Stomach (tissue), 9 donors: Measurements from ENCODE around the gene SH3BP5. TPM values are rescaled to one million over a fixed set of nuclear protein-coding genes. Genes with fewer than 3 reads are reported as not detected.

Experiments used
- DNase-seq, 2 donors: peaks; one replicate each; pipeline versions ENCODE4 v3.0.0 to v3.0.0-alpha.2; 2013 to 2019
- H3K27ac ChIP-seq, 5 donors: fragments of 200-600 bp in 4 of 5; sonication (generic) in 4 of 5; one replicate each; pipeline ENCODE4 v1.5.1; 2013 to 2019; ENCODE audit warnings: mild to moderate bottlenecking in 1 of 5, moderate library complexity in 1 of 5
- H3K27me3 ChIP-seq, 3 donors: fragments of 200-600 bp; sonication (generic); one replicate each; pipeline ENCODE4 v1.5.1; 2017 to 2019; ENCODE audit warnings: mixed run types in 1 of 3
- H3K36me3 ChIP-seq, 4 donors: fragments of 200-600 bp; sonication (generic); 1 replicate in 3 of 4; 2 replicates in 1 of 4; pipeline ENCODE4 v1.5.1; 2016 to 2019
- H3K4me1 ChIP-seq, 4 donors: fragments of 200-600 bp; sonication (generic); one replicate each; pipeline ENCODE4 v1.5.1; 2016 to 2019
- H3K4me3 ChIP-seq, 4 donors: fragments of 200-600 bp; sonication (generic) in 3 of 4; one replicate each; pipeline ENCODE4 v1.5.1; 2016 to 2019; ENCODE audit warnings: mild to moderate bottlenecking in 1 of 4
- H3K9me3 ChIP-seq, 4 donors: fragments of 200-600 bp; sonication (generic); one replicate each; pipeline ENCODE4 v1.5.1; 2016 to 2019
- EP300 ChIP-seq: sonication (generic); formaldehyde crosslinking; IDR thresholded peaks from one replicate; pipeline ENCODE4 v1.6.1; 2017; ENCODE audit warnings: antibody characterized with exemption
- POLR2A ChIP-seq, 4 donors: fragments of 450-650 bp; IDR thresholded peaks; one replicate each; pipeline ENCODE4 v1.6.1; 2016; ENCODE audit warnings: antibody characterized with exemption in 4 of 4, control low read depth in 2 of 4, mild to moderate bottlenecking in 1 of 4, moderate library complexity in 1 of 4
- POLR2AphosphoS5 ChIP-seq, 3 donors: sonication (generic); formaldehyde crosslinking; IDR thresholded peaks; one replicate each; pipeline ENCODE4 v1.6.1; 2016; ENCODE audit warnings: antibody characterized with exemption in 3 of 3
- WGBS, 5 donors: extraction: QIAGEN DNeasy Blood & Tissue Kit in 3 of 5; methylation state at CpG; one replicate each; pipeline versions ENCODE4 v1.1.5 to v1.1.7; 2013 to 2018; 5-methylcytosine and 5-hydroxymethylcytosine counted together
- intact Hi-C: fragments of 100-400 bp; cut with DNase I; formaldehyde crosslinking; loops from one replicate; pipeline ENCODE4 v1.15.1; 2023; ENCODE audit warnings: low total_unique reads
- polyA plus RNA-seq, 3 donors: library from polyadenylated mRNA; stranded (reverse); fragments of 200-250 nt; gene quantifications; one replicate each; pipeline ENCODE4 v1.2.3, GENCODE V29; 2013
- total RNA-seq, 5 donors: library from RNA; depleted of rRNA; stranded (reverse); fragments of >200 nt; gene quantifications; one replicate each; pipeline versions ENCODE4 v1.1.0 to v1.2.3, GENCODE V29; 2014 to 2016
- TF ChIP-seq, protein P1 (sequence below), 7 experiments: fragments of 450-650 bp in 4 of 7; fragments of 200-600 bp in 3 of 7; sonication (generic) in 3 of 7; IDR thresholded peaks; one replicate each; pipeline ENCODE4 v1.5.1; 2016 to 2019; ENCODE audit warnings: antibody characterized with exemption in 7 of 7, control low read depth in 2 of 7, mild to moderate bottlenecking in 1 of 7
- donor health status: healthy with polysubstance abuse.
- donor health status: Bipolar disorder and iron deficiency.
- donor health status: healthy.

The SH3BP5 gene
- total and polyA plus RNA-seq, 8 donors: 1.8 to 43.7 (median 18.9) TPM

GRCh38 chr3:15333956-15334263 is 1.5 kb upstream of the SH3BP5 start:
- intact Hi-C loops: loop anchor here (5.0 kb wide), 1 partner anchor 67 kb away; no protein-coding TSS in a partner anchor
- Histone ChIP-seq H3K4me3 (no peak overlapping the region), H3K27me3 (peaks cover 0 to 4% (median 0%) of the 10 kb centered on the region in 3 donors), H3K4me1 (peaks cover 0 to 35% (median 21%) of the 10 kb centered on the region in 4 donors), H3K36me3 (no peaks in the 10 kb centered on the region), H3K9me3 (no peaks in the 10 kb centered on the region), H3K27ac (no peak overlapping the region)
- DNase-seq: no peak
- TF ChIP-seq POLR2A (IDR thresholded peaks at IDR 0.05) (no peak), POLR2AphosphoS5 (IDR thresholded peaks at IDR 0.05) (no peak), EP300 (no peak)
- TF ChIP-seq, protein P1, sequence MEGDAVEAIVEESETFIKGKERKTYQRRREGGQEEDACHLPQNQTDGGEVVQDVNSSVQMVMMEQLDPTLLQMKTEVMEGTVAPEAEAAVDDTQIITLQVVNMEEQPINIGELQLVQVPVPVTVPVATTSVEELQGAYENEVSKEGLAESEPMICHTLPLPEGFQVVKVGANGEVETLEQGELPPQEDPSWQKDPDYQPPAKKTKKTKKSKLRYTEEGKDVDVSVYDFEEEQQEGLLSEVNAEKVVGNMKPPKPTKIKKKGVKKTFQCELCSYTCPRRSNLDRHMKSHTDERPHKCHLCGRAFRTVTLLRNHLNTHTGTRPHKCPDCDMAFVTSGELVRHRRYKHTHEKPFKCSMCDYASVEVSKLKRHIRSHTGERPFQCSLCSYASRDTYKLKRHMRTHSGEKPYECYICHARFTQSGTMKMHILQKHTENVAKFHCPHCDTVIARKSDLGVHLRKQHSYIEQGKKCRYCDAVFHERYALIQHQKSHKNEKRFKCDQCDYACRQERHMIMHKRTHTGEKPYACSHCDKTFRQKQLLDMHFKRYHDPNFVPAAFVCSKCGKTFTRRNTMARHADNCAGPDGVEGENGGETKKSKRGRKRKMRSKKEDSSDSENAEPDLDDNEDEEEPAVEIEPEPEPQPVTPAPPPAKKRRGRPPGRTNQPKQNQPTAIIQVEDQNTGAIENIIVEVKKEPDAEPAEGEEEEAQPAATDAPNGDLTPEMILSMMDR (IDR thresholded peaks at IDR 0.05): no peak

- peaks cover 0 to 41% (median 25%) of the 10 kb centered on the region in 4 donors for H3K4me1 ChIP-seq
- no peak for DNase-seq
- H3K9me3 ChIP-seq: no peaks in the 10 kb centered on the region
- H3K4me3 ChIP-seq: peak overlapping the region; percentile 70 to 94 (median 86)
- peaks cover 0 to 4% (median 0%) of the 10 kb centered on the region in 3 donors for H3K27me3 ChIP-seq
- WGBS, 5 donors: 87 to 93% (median 90%) methylated on average over 10 of the region's 10 CpGs
- peak overlapping the region in 1 of 5 donors; percentile 89 for H3K27ac ChIP-seq
- intact Hi-C loops: loop anchor here (5.0 kb wide), 1 partner anchor 66 kb away; no protein-coding TSS in a partner anchor
- H3K36me3 ChIP-seq: no peaks in the 10 kb centered on the region
- TF ChIP-seq, protein P1 (IDR thresholded peaks at IDR 0.05): no peak
Measured at GRCh38 chr3:15333099-15333955, 941 bp upstream of the SH3BP5 start.

DNA sequence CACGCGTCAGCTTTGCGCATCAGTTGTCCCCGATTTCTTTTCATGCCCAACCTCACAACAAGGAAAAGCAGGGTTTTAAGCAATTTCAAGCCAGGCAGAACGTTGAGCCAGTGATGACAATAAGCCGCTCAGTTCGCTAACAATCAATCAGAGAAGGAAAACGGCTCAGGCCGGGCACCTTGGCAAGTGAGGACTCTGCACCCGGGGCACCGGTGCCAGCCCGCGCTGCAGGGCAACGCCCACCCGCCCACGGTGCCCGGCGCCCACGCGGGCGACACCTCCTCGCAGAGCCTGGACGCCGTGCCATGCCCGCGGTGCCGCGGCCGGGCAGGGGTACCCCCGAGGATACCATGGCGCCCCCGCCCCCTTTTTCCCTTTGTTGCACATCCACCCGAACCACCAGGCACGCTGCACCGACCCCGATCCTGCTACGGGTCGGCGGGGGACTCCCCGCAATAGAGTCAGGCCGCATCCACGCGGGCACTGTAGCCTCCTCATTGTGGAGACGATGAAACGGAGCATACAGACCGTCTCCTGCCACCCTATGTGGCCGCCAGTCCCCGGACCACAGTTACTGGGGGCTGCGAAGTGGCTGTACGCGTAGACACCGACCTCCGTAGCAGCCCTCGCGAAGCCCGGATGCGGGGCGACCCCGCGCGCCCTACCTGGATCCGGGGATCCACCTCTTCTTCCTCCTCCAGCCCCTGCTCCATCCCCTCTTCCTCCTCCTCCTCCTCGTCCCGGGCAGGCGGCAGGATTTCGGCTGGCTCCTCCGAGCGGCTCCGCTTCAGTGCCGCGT is 581 bp downstream of the SH3BP5 start:
- Histone ChIP-seq H3K27me3 (peaks cover 0 to 4% (median 0%) of the 10 kb centered on the region in 3 donors), H3K9me3 (no peaks in the 10 kb centered on the region), H3K4me1 (peaks cover 0 to 49% (median 33%) of the 10 kb centered on the region in 4 donors), H3K4me3 (peak overlapping the region; percentile 70 to 94 (median 86)), H3K36me3 (no peaks in the 10 kb centered on the region), H3K27ac (peak overlapping the region; percentile 64 to 89 (median 83))
- TF ChIP-seq POLR2AphosphoS5 (IDR thresholded peaks at IDR 0.05): peak in 1 of 3 donors; percentile 27
- TF ChIP-seq, protein P1 (IDR thresholded peaks at IDR 0.05): no peak
- WGBS, 5 donors: 2 to 6% (median 2%) methylated on average over 24 to 71 of the region's 71 CpGs
- DNase-seq: peak; percentile 32 to 56
- intact Hi-C loops: loop anchor here (5.0 kb wide), 1 partner anchor 65 kb away; no protein-coding TSS in a partner anchor

DNA sequence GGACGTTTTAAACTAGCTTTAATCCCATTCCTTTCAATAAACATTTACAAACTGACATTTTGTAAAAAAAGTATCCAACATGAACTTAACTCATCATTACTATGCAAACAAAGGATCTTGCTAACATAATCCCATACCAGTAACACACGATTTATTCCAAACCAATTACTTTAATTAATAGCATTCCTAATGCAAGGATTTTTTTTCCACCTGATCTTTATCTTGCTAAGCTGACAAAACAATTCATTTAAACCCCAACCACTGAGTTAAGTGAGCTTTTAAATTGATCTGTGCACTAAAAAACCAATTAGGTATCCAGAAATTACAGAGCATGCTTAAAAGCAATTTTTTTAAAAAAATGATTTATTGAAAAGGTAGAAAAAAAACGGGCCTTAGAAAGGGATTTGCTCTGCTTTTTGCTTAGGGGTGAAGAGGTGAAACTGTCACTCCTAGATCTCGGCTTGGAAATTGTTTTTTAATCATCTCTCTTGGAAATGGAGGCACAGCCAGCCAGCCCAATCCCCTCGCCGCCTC is 1.2 kb downstream of the SH3BP5 start:
- intact Hi-C loops: loop anchor here (5.0 kb wide), 1 partner anchor 64 kb away; no protein-coding TSS in a partner anchor
- Histone ChIP-seq H3K27ac (peak overlapping the region in 4 of 5 donors; percentile 81 to 89 (median 85)), H3K27me3 (peaks cover 0 to 4% (median 0%) of the 10 kb centered on the region in 3 donors), H3K9me3 (no peaks in the 10 kb centered on the region), H3K36me3 (no peaks in the 10 kb centered on the region), H3K4me1 (peaks cover 0 to 55% (median 33%) of the 10 kb centered on the region in 4 donors), H3K4me3 (peak overlapping the region; percentile 70 to 94 (median 86))
- TF ChIP-seq, protein P1 (IDR thresholded peaks at IDR 0.05): no peak
- TF ChIP-seq POLR2A (IDR thresholded peaks at IDR 0.05) (no peak), POLR2AphosphoS5 (IDR thresholded peaks at IDR 0.05) (no peak), EP300 (no peak)
- DNase-seq: no peak
- 33 to 51% (median 42%) methylated on average over 6 of the region's 6 CpGs for WGBS, 5 donors
